Measurements from ENCODE around the gene KLHL2. TPM values are rescaled to one million over a fixed set of nuclear protein-coding genes. Genes with fewer than 3 reads are reported as not detected.

KLHL2 gene
- total RNA-seq, 1 donor = 16.4 TPM

GRCh38 chr4:165289423-165289785, 82.0 kb downstream of the KLHL2 start:
- no peak overlapping the region for H3K4me3 ChIP-seq (ENCODE audit: low read depth, low read length)
- no peak for TF ChIP-seq CTCF (IDR thresholded peaks at IDR 0.05; ENCODE audit: insufficient read depth, low read depth, low read length)
- no peak for DNase-seq (ENCODE audit: low read depth)

GRCh38 chr4:165293061-165293460, 85.7 kb downstream of the KLHL2 start:
- no peak for TF ChIP-seq CTCF (IDR thresholded peaks at IDR 0.05; ENCODE audit: insufficient read depth, low read depth, low read length)
- no peak overlapping the region for H3K4me3 ChIP-seq (ENCODE audit: low read depth, low read length)
- no peak for DNase-seq (ENCODE audit: low read depth)

GRCh38 chr4:165293927-165294649, 86.7 kb downstream of the KLHL2 start:
- TF ChIP-seq CTCF (IDR thresholded peaks at IDR 0.05; ENCODE audit: insufficient read depth, low read depth, low read length) = no peak
- no peak overlapping the region for H3K4me3 ChIP-seq (ENCODE audit: low read depth, low read length)
- DNase-seq (ENCODE audit: low read depth) = peak; percentile 51

- no peak for DNase-seq (ENCODE audit: low read depth)
- H3K4me3 ChIP-seq (ENCODE audit: low read depth, low read length) = no peak overlapping the region
- TF ChIP-seq CTCF (IDR thresholded peaks at IDR 0.05; ENCODE audit: insufficient read depth, low read depth, low read length) = no peak
Observed at GRCh38 chr4:165294907-165295306, 87.5 kb downstream of the KLHL2 start.

GRCh38 chr4:165297626-165298025, 90.3 kb downstream of the KLHL2 start:
- DNase-seq (ENCODE audit: low read depth) = no peak
- TF ChIP-seq CTCF (IDR thresholded peaks at IDR 0.05; ENCODE audit: insufficient read depth, low read depth, low read length) = no peak
- H3K4me3 ChIP-seq (ENCODE audit: low read depth, low read length) = no peak overlapping the region

GRCh38 chr4:165299399-165300060, 92.2 kb downstream of the KLHL2 start:
- TF ChIP-seq CTCF (IDR thresholded peaks at IDR 0.05; ENCODE audit: insufficient read depth, low read depth, low read length) = no peak

More at GRCh38 chr4:165299399-165300060, 92.2 kb downstream of the KLHL2 start:
- DNase-seq (ENCODE audit: low read depth) = no peak
- no peak overlapping the region for H3K4me3 ChIP-seq (ENCODE audit: low read depth, low read length)

All from fibroblast of villous mesenchyme (primary cell).